Neuronal stem cell (in vitro differentiated cells): ENCODE data around the gene GAPVD1.
A peak's percentile ranks its signal among the peaks of the same experiment; 100 is the strongest.

Source experiments
- DNase-seq: peaks from one replicate; pipeline ENCODE4 v3.0.0-alpha.2; 2013; ENCODE audit warnings: low spot score
- H2AFZ ChIP-seq: one replicate; pipeline ENCODE4 v1.6.1; 2013; ENCODE audit warnings: mild to moderate bottlenecking, low read length, inconsistent platforms
- H2AK5ac ChIP-seq: 2 replicates; pipeline ENCODE4 v1.6.1; 2013; ENCODE audit warnings: low read depth, mild to moderate bottlenecking, inconsistent platforms, low read length, moderate library complexity, mixed read lengths
- H2BK120ac ChIP-seq: 2 replicates; pipeline ENCODE4 v1.6.1; 2013; ENCODE audit warnings: low read depth, mild to moderate bottlenecking, inconsistent platforms, low read length, moderate library complexity, mixed read lengths
- H2BK12ac ChIP-seq: one replicate; pipeline ENCODE4 v1.6.1; 2013; ENCODE audit warnings: low read length, inconsistent platforms
- H2BK15ac ChIP-seq: 2 replicates; pipeline ENCODE4 v1.6.1; 2013; ENCODE audit warnings: mild to moderate bottlenecking, low read length, inconsistent platforms, mixed read lengths
- H2BK5ac ChIP-seq: one replicate; pipeline ENCODE4 v1.6.1; 2013; ENCODE audit warnings: inconsistent platforms, mild to moderate bottlenecking, low read length, moderate library complexity
- H3K14ac ChIP-seq: one replicate; pipeline ENCODE4 v1.6.1; 2013; ENCODE audit warnings: low read length, inconsistent platforms
- H3K18ac ChIP-seq: 2 replicates; pipeline ENCODE4 v1.6.1; 2013; ENCODE audit warnings: low read length, inconsistent platforms
- H3K23ac ChIP-seq: 2 replicates; pipeline ENCODE4 v1.6.1; 2013; ENCODE audit warnings: low read depth, mild to moderate bottlenecking, mixed read lengths, low read length, inconsistent platforms; ENCODE audit not compliant: poor library complexity
- H3K27ac ChIP-seq: replicated peaks from 3 replicates; pipeline ENCODE4 v1.5.1; 2013; ENCODE audit warnings: low read length, inconsistent platforms
- H3K27me3 ChIP-seq, 3 experiments: 2 replicates each; pipeline ENCODE4 v1.6.1; 2013; ENCODE audit warnings: low read length in 3 of 3, mild to moderate bottlenecking in 2 of 3, inconsistent platforms in 1 of 3, low read depth in 1 of 3, mixed read lengths in 1 of 3, moderate library complexity in 1 of 3; ENCODE audit not compliant: control insufficient read depth in 3 of 3, insufficient read depth in 3 of 3
- H3K36me3 ChIP-seq, 2 donors: replicated peaks in 1 of 2; 2 replicates each; pipeline ENCODE4 v1.6.1; 2013; ENCODE audit warnings: low read length in 2 of 2; ENCODE audit not compliant: control insufficient read depth in 2 of 2, insufficient read depth in 2 of 2
- H3K4ac ChIP-seq: 2 replicates; pipeline ENCODE4 v1.6.1; 2013; ENCODE audit warnings: inconsistent platforms, mild to moderate bottlenecking, low read length, moderate library complexity
- H3K4me1 ChIP-seq, 2 donors: 1 replicate in 1 of 2; 2 replicates in 1 of 2; pipeline ENCODE4 v1.6.1; 2013; ENCODE audit warnings: low read length in 2 of 2, low read depth in 1 of 2; ENCODE audit not compliant: control insufficient read depth in 2 of 2, insufficient read depth in 1 of 2
- H3K4me2 ChIP-seq: one replicate; pipeline ENCODE4 v1.6.1; 2013; ENCODE audit warnings: mild to moderate bottlenecking, low read length, inconsistent platforms; ENCODE audit not compliant: insufficient read depth, poor library complexity, severe bottlenecking
- H3K4me3 ChIP-seq, 2 donors: 2 replicates each; pipeline ENCODE4 v1.5.1; 2013; ENCODE audit warnings: low read length in 2 of 2, mild to moderate bottlenecking in 2 of 2, inconsistent platforms in 1 of 2, moderate library complexity in 1 of 2
- H3K79me1 ChIP-seq: one replicate; pipeline ENCODE4 v1.6.1; 2013; ENCODE audit warnings: low read depth, mild to moderate bottlenecking, inconsistent platforms, low read length, moderate library complexity
- H3K9ac ChIP-seq: one replicate; pipeline ENCODE4 v1.6.1; 2013; ENCODE audit warnings: mild to moderate bottlenecking, low read depth, low read length, inconsistent platforms; ENCODE audit not compliant: poor library complexity
- H3K9me3 ChIP-seq, 2 donors: replicated peaks in 1 of 2; 2 replicates each; pipeline versions ENCODE3 to v1.6.1; 2013; ENCODE audit warnings: low read length in 2 of 2, mild to moderate bottlenecking in 2 of 2, inconsistent platforms in 1 of 2, low read depth in 1 of 2, mixed read lengths in 1 of 2, moderate library complexity in 1 of 2; ENCODE audit not compliant: control insufficient read depth in 2 of 2, insufficient read depth in 1 of 2
- H4K8ac ChIP-seq: one replicate; pipeline ENCODE4 v1.6.1; 2013; ENCODE audit warnings: low read depth, mild to moderate bottlenecking, inconsistent platforms, low read length, moderate library complexity
- H4K91ac ChIP-seq: one replicate; pipeline ENCODE4 v1.6.1; 2013; ENCODE audit warnings: low read length, low read depth, mild to moderate bottlenecking, inconsistent platforms; ENCODE audit not compliant: poor library complexity
- WGBS, 2 donors: extraction: QIAGEN DNeasy Blood & Tissue Kit; methylation state at CpG; one replicate each; pipeline ENCODE4 v1.1.7; 2013; ENCODE audit warnings: missing lambda C conversion rate in 2 of 2, mixed read lengths in 1 of 2; ENCODE audit not compliant: insufficient read length in 2 of 2, insufficient replicate concordance in 1 of 2; ENCODE audit errors: extremely low coverage in 2 of 2; 5-methylcytosine and 5-hydroxymethylcytosine counted together

The GAPVD1 gene

GRCh38 chr9:125241000-125241862, 20.4 kb upstream of the GAPVD1 start, which contains the start of gene HSPA5:
HSPA5 (minus strand) TSS chr9:125241343; CDS start chr9:125241126, 217 bp downstream.
- Histone ChIP-seq H4K91ac (peak within 1 kb of the TSS; percentile 86), H3K9ac (peak within 1 kb of the TSS; percentile 100), H2BK120ac (no peak within 1 kb of the TSS), H3K36me3 (peaks cover 14 to 44% of the 10 kb centered on the region in 2 donors), H3K4me2 (peak within 1 kb of the TSS; percentile 86), H3K79me1 (peaks cover 6% of the 10 kb centered on the region), H3K27me3 (no peaks in the 10 kb centered on the region), H3K4ac (peak within 1 kb of the TSS; percentile 4), H2AK5ac (peak within 1 kb of the TSS; percentile 79), H3K14ac (peak within 1 kb of the TSS; percentile 77), H4K8ac (peak within 1 kb of the TSS; percentile 70), H3K4me1 (peaks cover 6 to 9% of the 10 kb centered on the region in 2 donors), H3K9me3 (no peaks in the 10 kb centered on the region), H2BK15ac (peak within 1 kb of the TSS; percentile 53), H2BK5ac (peak within 1 kb of the TSS; percentile 84), H3K23ac (peak within 1 kb of the TSS; percentile 100), H2AFZ (peak within 1 kb of the TSS; percentile 87), H3K27ac (peak within 1 kb of the TSS; percentile 70), H3K18ac (peak within 1 kb of the TSS; percentile 97), H3K4me3 (peak within 1 kb of the TSS; percentile 94 to 98), H2BK12ac (no peak within 1 kb of the TSS)
- DNase-seq: peak; percentile 99
- WGBS, 2 donors: no CpG with 5 or more reads among the region's 59 CpGs

GRCh38 chr9:125241863-125242739, 19.5 kb upstream of the GAPVD1 start:
- Histone ChIP-seq H3K4me1 (peaks cover 6 to 9% of the 10 kb centered on the region in 2 donors), H3K4me3 (peak overlapping the region; percentile 73 to 82), H4K8ac (peak overlapping the region; percentile 68), H3K27me3 (no peaks in the 10 kb centered on the region), H3K9me3 (no peaks in the 10 kb centered on the region), H2BK5ac (peak overlapping the region; percentile 68), H3K23ac (peak overlapping the region; percentile 5), H2AK5ac (peak overlapping the region; percentile 59), H4K91ac (no peak overlapping the region), H3K18ac (peak overlapping the region; percentile 95), H3K79me1 (peaks cover 6% of the 10 kb centered on the region), H3K27ac (peak overlapping the region; percentile 70), H2BK120ac (no peak overlapping the region), H3K4ac (peak overlapping the region; percentile 4), H2BK15ac (peak overlapping the region; percentile 53), H3K14ac (no peak overlapping the region), H3K36me3 (peaks cover 13 to 35% of the 10 kb centered on the region in 2 donors), H3K9ac (peak overlapping the region; percentile 95), H3K4me2 (peak overlapping the region; percentile 86), H2BK12ac (no peak overlapping the region), H2AFZ (peak overlapping the region; percentile 83)
- WGBS, 2 donors: no CpG with 5 or more reads among the region's 27 CpGs
- no peak for DNase-seq

- Histone ChIP-seq H3K4me1 (peaks cover 4% of the 10 kb centered on the region in 2 donors), H3K4me2 (no peak overlapping the region), H2AFZ (no peak overlapping the region), H3K4ac (no peak overlapping the region), H3K18ac (no peak overlapping the region), H4K8ac (peak overlapping the region; percentile 31), H3K36me3 (peaks cover 7 to 18% of the 10 kb centered on the region in 2 donors), H3K23ac (no peak overlapping the region), H2AK5ac (no peak overlapping the region), H3K27me3 (no peaks in the 10 kb centered on the region), H3K9ac (no peak overlapping the region), H3K9me3 (no peaks in the 10 kb centered on the region), H3K4me3 (no peak overlapping the region), H2BK15ac (no peak overlapping the region), H3K27ac (no peak overlapping the region), H2BK12ac (no peak overlapping the region), H2BK5ac (no peak overlapping the region), H4K91ac (no peak overlapping the region), H3K79me1 (peaks cover 6% of the 10 kb centered on the region), H3K14ac (no peak overlapping the region), H2BK120ac (no peak overlapping the region)
- WGBS, 2 donors: no CpG with 5 or more reads among the region's 15 CpGs
- DNase-seq: no peak
These were observed 17.8 kb upstream of the GAPVD1 start for GRCh38 chr9:125243792-125244260.
